ENCODE results near the gene TERT.
"Not testable (repeated sequence)": the region's sequence is repeated elsewhere in the genome, so short reads cannot be mapped to it uniquely, and the experiment has no call there.

TERT gene

GRCh38 chr5:1332461-1333001, 37.7 kb upstream of the TERT start:
- Histone ChIP-seq H3K27me3 (no peaks in the 10 kb centered on the region), H3K4me3 (no peak overlapping the region), H3K36me3 (peaks cover 64 to 80% (median 76%) of the 10 kb centered on the region in 3 donors), H3K9me3 (no peaks in the 10 kb centered on the region), H3K4me1 (peaks cover 0 to 15% (median under 1%) of the 10 kb centered on the region in 4 donors), H3K27ac (no peak overlapping the region)
- intact Hi-C loops (cut with DNase I; ENCODE audit: low total_unique reads) = no loop called here
- no peak for DNase-seq
- TF ChIP-seq, protein P1, sequence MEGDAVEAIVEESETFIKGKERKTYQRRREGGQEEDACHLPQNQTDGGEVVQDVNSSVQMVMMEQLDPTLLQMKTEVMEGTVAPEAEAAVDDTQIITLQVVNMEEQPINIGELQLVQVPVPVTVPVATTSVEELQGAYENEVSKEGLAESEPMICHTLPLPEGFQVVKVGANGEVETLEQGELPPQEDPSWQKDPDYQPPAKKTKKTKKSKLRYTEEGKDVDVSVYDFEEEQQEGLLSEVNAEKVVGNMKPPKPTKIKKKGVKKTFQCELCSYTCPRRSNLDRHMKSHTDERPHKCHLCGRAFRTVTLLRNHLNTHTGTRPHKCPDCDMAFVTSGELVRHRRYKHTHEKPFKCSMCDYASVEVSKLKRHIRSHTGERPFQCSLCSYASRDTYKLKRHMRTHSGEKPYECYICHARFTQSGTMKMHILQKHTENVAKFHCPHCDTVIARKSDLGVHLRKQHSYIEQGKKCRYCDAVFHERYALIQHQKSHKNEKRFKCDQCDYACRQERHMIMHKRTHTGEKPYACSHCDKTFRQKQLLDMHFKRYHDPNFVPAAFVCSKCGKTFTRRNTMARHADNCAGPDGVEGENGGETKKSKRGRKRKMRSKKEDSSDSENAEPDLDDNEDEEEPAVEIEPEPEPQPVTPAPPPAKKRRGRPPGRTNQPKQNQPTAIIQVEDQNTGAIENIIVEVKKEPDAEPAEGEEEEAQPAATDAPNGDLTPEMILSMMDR (IDR thresholded peaks at IDR 0.05) = no peak

- no peak overlapping the region for H3K27ac ChIP-seq
Measured at GRCh38 chr5:1331861-1332405, 37.1 kb upstream of the TERT start.

DNA sequence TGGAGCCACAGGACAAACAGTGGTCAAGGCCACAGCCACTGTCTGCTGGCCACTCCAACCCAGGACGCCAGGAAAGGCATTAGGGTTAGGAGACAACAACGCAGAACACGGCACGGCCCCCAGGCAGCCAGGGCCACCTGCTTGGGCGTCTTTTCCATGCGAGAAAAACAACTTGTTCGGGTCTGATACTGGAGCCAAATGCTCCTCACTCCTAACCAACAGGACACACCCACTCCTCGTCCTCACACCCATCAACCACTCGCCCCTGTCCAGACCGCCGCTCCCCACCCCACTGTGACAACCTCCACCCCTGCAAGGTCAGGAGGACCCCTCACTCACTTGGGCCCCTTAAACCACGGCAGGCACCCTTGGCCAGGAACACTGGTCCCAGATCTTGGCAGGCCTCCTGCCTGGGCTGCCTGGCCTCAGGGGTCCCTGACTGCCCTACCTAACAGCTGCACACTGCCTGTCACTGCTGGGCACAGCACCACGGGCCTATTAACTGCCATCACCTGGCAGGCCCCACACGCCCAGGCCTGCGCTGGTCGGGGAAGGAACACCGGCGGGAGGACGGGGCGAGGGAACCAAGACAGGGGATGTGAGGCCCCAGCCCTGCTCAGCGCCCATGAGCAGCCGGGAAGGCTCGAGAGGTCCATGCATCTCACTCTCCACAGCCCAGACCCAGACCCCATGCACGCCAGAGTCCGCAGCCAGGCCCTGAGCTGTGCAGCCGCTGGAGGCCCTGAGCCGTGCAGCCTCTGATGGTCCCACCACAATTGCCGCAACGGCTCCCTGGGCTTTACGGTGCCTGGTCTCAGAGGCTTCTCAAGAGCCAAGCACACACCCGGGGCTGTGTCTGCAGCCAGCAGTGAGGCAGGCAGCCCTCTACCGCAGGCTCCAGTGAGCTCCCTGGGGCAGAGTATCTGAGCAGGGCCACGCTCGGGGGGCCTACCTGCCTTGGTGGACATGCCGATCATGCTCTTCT, 36.3 kb upstream of the TERT start:
- Histone ChIP-seq H3K27me3 (no peaks in the 10 kb centered on the region), H3K4me1 (peaks cover 0 to 21% (median 3%) of the 10 kb centered on the region in 4 donors), H3K27ac (no peak overlapping the region), H3K4me3 (no peak overlapping the region), H3K36me3 (peaks cover 50 to 72% (median 62%) of the 10 kb centered on the region in 3 donors), H3K9me3 (no peaks in the 10 kb centered on the region)
- DNase-seq = peak in 1 of 2 donors; percentile 59
- TF ChIP-seq, protein P1 (IDR thresholded peaks at IDR 0.05) = no peak
- intact Hi-C loops (cut with DNase I; ENCODE audit: low total_unique reads) = no loop called here

More at GRCh38 chr5:1331861-1332405, 37.1 kb upstream of the TERT start:
- TF ChIP-seq, protein P1 (IDR thresholded peaks at IDR 0.05) = no peak
- no peaks in the 10 kb centered on the region for H3K27me3 ChIP-seq
- H3K4me3 ChIP-seq = no peak overlapping the region
- intact Hi-C loops (cut with DNase I; ENCODE audit: low total_unique reads) = no loop called here
- H3K9me3 ChIP-seq = no peaks in the 10 kb centered on the region
- DNase-seq = no peak
- peaks cover 0 to 21% (median 3%) of the 10 kb centered on the region in 4 donors for H3K4me1 ChIP-seq
- H3K36me3 ChIP-seq = peaks cover 58 to 74% (median 70%) of the 10 kb centered on the region in 3 donors

DNA sequence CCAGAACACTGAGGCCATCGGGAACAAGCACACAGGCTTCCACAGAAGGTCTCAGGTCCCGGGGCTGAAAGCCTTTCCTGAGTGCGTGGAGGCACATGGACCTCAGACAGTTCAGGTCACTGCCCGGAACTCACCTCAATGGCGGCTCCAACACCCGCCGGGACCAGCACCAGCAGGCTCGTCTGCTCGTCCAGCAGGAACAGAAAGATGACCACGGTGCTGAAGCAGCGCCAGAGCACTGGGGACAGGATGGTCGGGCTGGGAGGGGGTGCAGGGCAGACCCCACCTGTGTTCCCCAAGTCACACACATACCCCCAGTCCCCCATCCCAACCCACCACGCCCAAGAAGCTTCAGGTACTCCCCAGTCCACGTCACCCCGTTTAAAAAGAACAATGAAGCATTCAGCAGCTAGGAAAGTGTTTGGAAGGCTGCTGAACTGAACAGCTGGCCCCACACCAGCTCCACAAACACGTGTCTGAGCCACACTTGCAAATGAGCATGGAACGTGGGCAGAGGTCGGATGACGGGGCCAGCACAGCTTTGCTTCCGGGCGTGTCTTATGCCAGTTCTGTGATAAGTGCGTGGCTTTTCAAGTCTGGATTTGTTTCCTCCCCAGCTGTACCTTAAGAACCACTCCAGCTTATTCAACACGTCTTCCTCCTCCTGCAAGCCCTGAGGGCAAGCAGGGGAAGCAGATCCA, 35.4 kb upstream of the TERT start:
- DNase-seq = peak; percentile 15 to 49
- TF ChIP-seq, protein P1 (IDR thresholded peaks at IDR 0.05) = no peak
- H3K4me3 ChIP-seq = no peak overlapping the region
- intact Hi-C loops (cut with DNase I; ENCODE audit: low total_unique reads) = no loop called here
- H3K27me3 ChIP-seq = no peaks in the 10 kb centered on the region
- H3K36me3 ChIP-seq = peaks cover 49 to 72% (median 60%) of the 10 kb centered on the region in 3 donors
- peaks cover 0 to 21% (median 3%) of the 10 kb centered on the region in 4 donors for H3K4me1 ChIP-seq
- H3K27ac ChIP-seq = no peak overlapping the region
- no peaks in the 10 kb centered on the region for H3K9me3 ChIP-seq

DNA sequence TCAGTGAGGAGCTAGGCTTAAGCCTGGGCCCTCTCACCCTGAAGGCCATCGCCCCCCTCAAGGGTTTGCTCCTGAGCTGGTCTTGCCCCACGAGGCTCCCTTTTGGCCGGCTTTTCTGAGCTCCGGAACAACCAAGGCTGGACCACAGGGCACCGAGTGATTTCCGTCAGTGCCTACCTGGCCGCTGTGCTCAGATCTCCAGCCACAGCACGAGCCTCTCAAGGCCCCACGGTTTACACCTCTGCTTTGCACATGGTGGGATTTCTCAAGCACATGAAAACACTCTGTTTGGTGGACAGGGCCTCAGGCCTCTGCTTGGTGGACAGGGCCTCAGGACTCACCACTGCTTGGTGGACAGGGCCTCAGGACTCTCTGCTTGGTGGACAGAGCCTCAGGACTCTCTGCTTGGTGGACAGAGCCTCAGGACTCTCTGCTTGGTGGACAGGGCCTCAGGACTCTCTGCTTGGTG, 34.3 kb upstream of the TERT start:
- H3K4me3 ChIP-seq = no peak overlapping the region
- H3K27ac ChIP-seq = no peak overlapping the region
- intact Hi-C loops (cut with DNase I; ENCODE audit: low total_unique reads) = no loop called here
- peaks cover 0 to 21% (median 3%) of the 10 kb centered on the region in 4 donors for H3K4me1 ChIP-seq
- H3K36me3 ChIP-seq = peaks cover 49 to 72% (median 60%) of the 10 kb centered on the region in 3 donors
- TF ChIP-seq, protein P1 (IDR thresholded peaks at IDR 0.05) = no peak
- H3K9me3 ChIP-seq = no peaks in the 10 kb centered on the region
- no peaks in the 10 kb centered on the region for H3K27me3 ChIP-seq
- peak in 1 of 2 donors; percentile 57 for DNase-seq

DNA sequence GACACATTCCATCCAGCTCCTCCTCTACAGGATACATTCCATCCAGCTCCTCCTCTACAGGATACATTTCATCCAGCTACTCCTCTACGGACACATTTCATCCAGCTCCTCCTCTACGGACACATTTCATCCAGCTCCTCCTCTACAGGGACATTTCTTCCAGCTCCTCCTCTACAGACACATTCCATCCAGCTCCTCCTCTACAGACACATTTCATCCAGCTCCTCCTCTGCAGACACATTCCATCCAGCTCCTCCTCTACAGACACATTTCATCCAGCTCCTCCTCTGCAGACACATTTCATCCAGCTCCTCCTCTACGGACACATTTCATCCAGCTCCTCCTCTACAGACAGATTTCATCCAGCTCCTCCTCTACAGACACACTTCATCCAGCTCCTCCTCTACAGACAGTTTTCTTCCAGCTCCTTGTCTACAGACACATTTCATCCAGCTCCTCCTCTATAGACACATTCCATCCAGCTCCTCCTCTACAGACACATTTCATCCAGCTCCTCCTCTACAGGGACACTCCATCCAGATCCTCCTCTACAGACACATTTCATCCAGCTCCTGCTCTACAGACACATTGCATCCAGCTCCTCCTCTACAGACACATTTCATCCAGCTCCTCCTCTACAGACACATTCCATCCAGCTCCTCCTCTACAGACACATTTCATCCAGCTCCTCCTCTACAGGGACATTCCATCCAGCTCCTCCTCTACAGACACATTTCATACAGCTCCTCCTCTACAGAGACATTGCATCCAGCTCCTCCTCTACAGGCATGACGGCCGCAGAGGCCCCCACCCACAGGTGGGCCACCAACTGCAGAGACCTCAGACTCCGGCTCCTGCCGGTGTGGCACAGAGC, 33.6 kb upstream of the TERT start:
- intact Hi-C loops (cut with DNase I; ENCODE audit: low total_unique reads); H3K27ac ChIP-seq; DNase-seq; H3K27me3 ChIP-seq; H3K9me3 ChIP-seq; H3K4me3 ChIP-seq: not testable (repeated sequence)
- Histone ChIP-seq H3K4me1 (peaks cover 0 to 21% (median 3%) of the 10 kb centered on the region in 4 donors), H3K36me3 (peaks cover 49 to 72% (median 60%) of the 10 kb centered on the region in 3 donors)
